Bronchial epithelial cell (primary cell): ENCODE results near the gene FUZ. TPM values are rescaled to one million over a fixed set of nuclear protein-coding genes. Genes with fewer than 3 reads are reported as not detected.
A peak's percentile ranks its signal among the peaks of the same experiment; 100 is the strongest.

Source experiments
- DNase-seq: peaks from one replicate; pipeline ENCODE4 v3.0.0-alpha.2; 2010; ENCODE audit warnings: low read depth
- FAIRE-seq: peaks from 2 replicates; lab custom pipeline; 2011; peaks lifted over from hg19 to GRCh38; lab: Jason Lieb, UNC
- H3K27me3 ChIP-seq: 2 replicates; pipeline ENCODE4 v1.5.1; 2011; ENCODE audit warnings: low read length; ENCODE audit not compliant: control insufficient read depth, insufficient read depth
- H3K36me3 ChIP-seq: 2 replicates; pipeline ENCODE4 v1.5.1; 2011; ENCODE audit warnings: low read length; ENCODE audit not compliant: control insufficient read depth, insufficient read depth
- H3K4me3 ChIP-seq: 2 replicates; pipeline ENCODE4 v1.5.1; 2011; ENCODE audit warnings: mild to moderate bottlenecking, low read depth, low read length, control low read depth
- total RNA-seq: library from RNA; depleted of rRNA; stranded (reverse); fragments of >200 nt; gene quantifications from 2 replicates; pipeline ENCODE4 v1.2.1, GENCODE V29; 2014
- TF ChIP-seq, protein P1 (sequence below): IDR thresholded peaks from 2 replicates; pipeline ENCODE4 v1.5.1; 2011; ENCODE audit warnings: mild to moderate bottlenecking, moderate library complexity, low read length, control low read depth, inconsistent platforms; ENCODE audit not compliant: insufficient read depth, severe bottlenecking

FUZ gene
- total RNA-seq, 1 donor from 2014 or later = 12.1 TPM

DNA sequence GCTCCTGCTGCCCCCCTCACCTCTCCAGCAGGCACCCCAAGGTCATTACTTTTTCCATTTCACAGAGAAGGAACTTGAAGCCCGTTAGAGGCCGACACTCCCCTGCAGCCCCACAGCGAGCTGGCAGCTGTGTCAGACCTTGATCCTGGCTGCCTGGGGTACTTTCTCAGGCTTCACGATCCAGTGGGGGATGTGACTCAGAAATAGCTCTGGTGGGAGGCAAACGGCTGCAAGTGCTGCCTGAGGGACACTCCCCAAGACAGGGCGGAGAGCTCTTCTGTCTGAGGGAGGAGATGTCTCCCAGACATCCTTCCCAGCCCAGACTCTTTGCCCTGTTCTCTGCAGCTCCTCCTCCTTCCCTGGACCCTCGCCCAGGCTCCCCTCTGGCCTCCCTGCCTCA lies 54.8 kb downstream of the FUZ start:
- H3K36me3 ChIP-seq = no peaks in the 10 kb centered on the region
- TF ChIP-seq, protein P1, sequence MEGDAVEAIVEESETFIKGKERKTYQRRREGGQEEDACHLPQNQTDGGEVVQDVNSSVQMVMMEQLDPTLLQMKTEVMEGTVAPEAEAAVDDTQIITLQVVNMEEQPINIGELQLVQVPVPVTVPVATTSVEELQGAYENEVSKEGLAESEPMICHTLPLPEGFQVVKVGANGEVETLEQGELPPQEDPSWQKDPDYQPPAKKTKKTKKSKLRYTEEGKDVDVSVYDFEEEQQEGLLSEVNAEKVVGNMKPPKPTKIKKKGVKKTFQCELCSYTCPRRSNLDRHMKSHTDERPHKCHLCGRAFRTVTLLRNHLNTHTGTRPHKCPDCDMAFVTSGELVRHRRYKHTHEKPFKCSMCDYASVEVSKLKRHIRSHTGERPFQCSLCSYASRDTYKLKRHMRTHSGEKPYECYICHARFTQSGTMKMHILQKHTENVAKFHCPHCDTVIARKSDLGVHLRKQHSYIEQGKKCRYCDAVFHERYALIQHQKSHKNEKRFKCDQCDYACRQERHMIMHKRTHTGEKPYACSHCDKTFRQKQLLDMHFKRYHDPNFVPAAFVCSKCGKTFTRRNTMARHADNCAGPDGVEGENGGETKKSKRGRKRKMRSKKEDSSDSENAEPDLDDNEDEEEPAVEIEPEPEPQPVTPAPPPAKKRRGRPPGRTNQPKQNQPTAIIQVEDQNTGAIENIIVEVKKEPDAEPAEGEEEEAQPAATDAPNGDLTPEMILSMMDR = no peak
- H3K27me3 ChIP-seq = no peaks in the 10 kb centered on the region
- DNase-seq = peak; percentile 15
- H3K4me3 ChIP-seq = no peak overlapping the region
- FAIRE-seq = no peak

Other genes with a start within 250 kb of the FUZ start
- gene NOSIP, start 232.7 kb downstream of the FUZ start, total RNA-seq = 71.1 and 78.0 TPM in 2 replicates
- gene PRRG2, start 232.0 kb downstream of the FUZ start, total RNA-seq = 4.5 and 6.3 TPM in 2 replicates
- 0.79 and 1.9 TPM in 2 replicates for gene PRR12, start 222.1 kb downstream of the FUZ start, total RNA-seq
- gene RRAS, start 173.1 kb downstream of the FUZ start, total RNA-seq = 24.2 and 44.4 TPM in 2 replicates
- 5.5 and 9.6 TPM in 2 replicates for gene SCAF1, start 171.1 kb downstream of the FUZ start, total RNA-seq
- gene IRF3, start 147.4 kb downstream of the FUZ start, total RNA-seq = 97.9 and 128 TPM in 2 replicates
- gene BCL2L12, start 147.4 kb downstream of the FUZ start, total RNA-seq = 2.4 and 2.9 TPM in 2 replicates
- 295 and 543 TPM in 2 replicates for gene PRMT1, start 136.0 kb downstream of the FUZ start, total RNA-seq
- 0.13 and 0.53 TPM in 2 replicates for gene ADM5, start 123.7 kb downstream of the FUZ start, total RNA-seq
- 1.2 and 2.4 TPM in 2 replicates for gene CPT1C, start 122.2 kb downstream of the FUZ start, total RNA-seq
- gene TSKS, start 50.0 kb downstream of the FUZ start, total RNA-seq = not detected in 2 replicates
- gene AP2A1, start 46.3 kb downstream of the FUZ start, total RNA-seq = 25.5 and 33.5 TPM in 2 replicates
- 8.2 and 10.2 TPM in 2 replicates for gene MED25, start 5.0 kb upstream of the FUZ start, total RNA-seq
- gene PTOV1, start 37.9 kb upstream of the FUZ start, total RNA-seq = 20.5 and 23.6 TPM in 2 replicates
- gene PNKP, start 54.3 kb upstream of the FUZ start, total RNA-seq = 26.8 and 37.9 TPM in 2 replicates
- 3.7 and 7.4 TPM in 2 replicates for gene AKT1S1, start 64.1 kb upstream of the FUZ start, total RNA-seq
- gene TBC1D17, start 64.4 kb upstream of the FUZ start, total RNA-seq = 2.1 and 3.1 TPM in 2 replicates
- under 0.01 and 0.26 TPM in 2 replicates for gene IL4I1, start 83.6 kb upstream of the FUZ start, total RNA-seq
- gene ATF5, start 115.9 kb upstream of the FUZ start, total RNA-seq = 1.8 TPM in 2 replicates
- 11.8 and 12.1 TPM in 2 replicates for gene NUP62, start 116.2 kb upstream of the FUZ start, total RNA-seq
- gene SIGLEC11, start 147.9 kb upstream of the FUZ start, total RNA-seq = not detected in 2 replicates
- 14.5 and 17.7 TPM in 2 replicates for gene VRK3, start 212.1 kb upstream of the FUZ start, total RNA-seq
- gene ZNF473, start 212.7 kb upstream of the FUZ start, total RNA-seq = 9.9 and 13.7 TPM in 2 replicates